ENCODE data around the gene FRMD5. TPM values are rescaled to one million over a fixed set of nuclear protein-coding genes. Genes with fewer than 3 reads are reported as not detected.

FRMD5 gene
- total RNA-seq, 6 experiments from 2014 or later: not detected

DNA sequence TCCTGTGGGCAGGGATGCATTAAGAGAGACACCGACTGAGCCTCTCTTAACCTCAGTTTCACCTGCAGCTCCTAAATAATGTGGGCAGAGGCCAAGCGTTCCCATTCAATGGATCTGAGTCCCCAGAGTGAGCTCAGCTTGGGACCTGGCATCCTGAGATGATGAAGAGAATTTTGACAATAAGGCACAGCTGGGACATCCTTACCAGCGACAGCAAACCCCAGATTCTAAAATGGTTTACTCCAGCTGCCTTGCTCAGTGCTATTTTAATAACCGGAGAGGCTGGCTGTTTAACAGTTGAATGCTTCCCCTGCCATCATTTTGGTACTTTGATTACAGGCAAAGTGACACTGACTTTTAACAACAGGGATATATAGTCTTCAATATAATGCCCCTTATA is 244.5 kb downstream of the FRMD5 start:
- 80% methylated on average over 3 of the region's 4 CpGs for WGBS (ENCODE audit: insufficient coverage, low coverage, low lambda C conversion rate, missing lambda C conversion rate)
- ATAC-seq: no peak
- Histone ChIP-seq H3K9me3 (no peaks in the 10 kb centered on the region), H3K36me3 (no peaks in the 10 kb centered on the region), H3K27ac (no peak overlapping the region), H3K4me3 (no peak overlapping the region), H3K27me3 (no peaks in the 10 kb centered on the region), H3K4me1 (no peaks in the 10 kb centered on the region)
- TF ChIP-seq, protein P1, sequence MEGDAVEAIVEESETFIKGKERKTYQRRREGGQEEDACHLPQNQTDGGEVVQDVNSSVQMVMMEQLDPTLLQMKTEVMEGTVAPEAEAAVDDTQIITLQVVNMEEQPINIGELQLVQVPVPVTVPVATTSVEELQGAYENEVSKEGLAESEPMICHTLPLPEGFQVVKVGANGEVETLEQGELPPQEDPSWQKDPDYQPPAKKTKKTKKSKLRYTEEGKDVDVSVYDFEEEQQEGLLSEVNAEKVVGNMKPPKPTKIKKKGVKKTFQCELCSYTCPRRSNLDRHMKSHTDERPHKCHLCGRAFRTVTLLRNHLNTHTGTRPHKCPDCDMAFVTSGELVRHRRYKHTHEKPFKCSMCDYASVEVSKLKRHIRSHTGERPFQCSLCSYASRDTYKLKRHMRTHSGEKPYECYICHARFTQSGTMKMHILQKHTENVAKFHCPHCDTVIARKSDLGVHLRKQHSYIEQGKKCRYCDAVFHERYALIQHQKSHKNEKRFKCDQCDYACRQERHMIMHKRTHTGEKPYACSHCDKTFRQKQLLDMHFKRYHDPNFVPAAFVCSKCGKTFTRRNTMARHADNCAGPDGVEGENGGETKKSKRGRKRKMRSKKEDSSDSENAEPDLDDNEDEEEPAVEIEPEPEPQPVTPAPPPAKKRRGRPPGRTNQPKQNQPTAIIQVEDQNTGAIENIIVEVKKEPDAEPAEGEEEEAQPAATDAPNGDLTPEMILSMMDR (IDR thresholded peaks at IDR 0.05): no peak
- TF ChIP-seq POLR2A (IDR thresholded peaks at IDR 0.05): no peak
- intact Hi-C loops (cut with DNase I): no loop called here
- no peak for DNase-seq

DNA sequence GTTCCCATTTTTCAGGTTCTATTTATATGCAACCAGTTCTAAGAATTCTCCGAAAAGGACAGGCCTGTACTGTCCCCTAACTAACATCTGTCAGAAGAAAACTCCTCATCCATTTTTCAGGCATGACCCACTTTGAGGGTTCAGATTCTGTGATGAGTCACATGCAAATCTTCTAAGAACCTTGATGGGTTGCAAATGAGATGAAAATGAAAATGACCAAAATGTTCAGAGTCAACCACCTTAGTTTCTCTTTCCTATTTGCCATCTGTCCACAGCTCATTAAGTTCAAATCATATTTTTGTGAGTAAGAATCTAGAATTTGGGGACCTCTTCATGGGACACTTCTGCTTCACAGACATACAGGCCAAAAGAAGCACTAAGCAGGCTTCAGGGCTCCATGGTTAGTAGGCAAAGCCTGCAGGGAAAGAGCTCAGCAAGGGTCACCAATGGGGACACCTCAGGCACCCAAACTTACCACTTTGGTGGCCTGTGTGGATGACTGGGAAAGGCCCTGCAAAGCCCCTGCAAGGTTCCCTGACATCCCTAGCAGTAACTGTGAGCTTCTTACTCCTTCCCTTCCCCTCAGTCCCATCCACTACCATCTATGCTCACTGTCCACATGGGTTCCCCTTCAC is 246.3 kb downstream of the FRMD5 start:
- no peak for ATAC-seq
- WGBS (ENCODE audit: insufficient coverage, low coverage, low lambda C conversion rate, missing lambda C conversion rate): 79% methylated on average over 1 of the region's 1 CpG

DNA sequence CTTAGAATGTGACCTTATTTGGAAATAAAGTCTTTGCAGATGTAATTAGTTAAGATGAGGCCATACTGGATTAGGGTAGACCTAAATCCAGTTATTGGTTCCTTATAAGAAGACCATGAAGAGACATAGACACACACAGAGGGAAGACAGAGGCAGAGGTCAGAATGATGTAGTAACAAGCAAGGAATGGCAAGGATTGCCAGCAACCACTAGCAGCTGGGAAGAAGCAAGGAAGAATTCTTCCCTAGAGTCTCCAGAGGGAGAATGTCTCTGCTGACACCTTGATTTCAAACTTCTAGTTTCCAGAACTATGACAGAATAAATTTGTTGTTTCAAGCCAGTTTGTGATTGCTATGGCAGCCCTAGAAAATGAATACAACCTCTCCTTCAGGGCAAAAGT is 251.6 kb downstream of the FRMD5 start:
- Histone ChIP-seq H3K27ac (no peak overlapping the region), H3K4me3 (no peak overlapping the region), H3K27me3 (no peaks in the 10 kb centered on the region), H3K9me3 (no peaks in the 10 kb centered on the region), H3K36me3 (no peaks in the 10 kb centered on the region), H3K4me1 (no peaks in the 10 kb centered on the region)
- ATAC-seq (no peak), DNase-seq (no peak)
- no peak for TF ChIP-seq POLR2A (IDR thresholded peaks at IDR 0.05)
- TF ChIP-seq, protein P1 (IDR thresholded peaks at IDR 0.05): no peak
- intact Hi-C loops (cut with DNase I): no loop called here

More for the DNA sequence above, 246.3 kb downstream of the FRMD5 start:
- H3K27me3 ChIP-seq: no peaks in the 10 kb centered on the region
- intact Hi-C loops (cut with DNase I): no loop called here
- H3K4me3 ChIP-seq: no peak overlapping the region
- TF ChIP-seq, protein P1 (IDR thresholded peaks at IDR 0.05): no peak
- no peak for TF ChIP-seq POLR2A (IDR thresholded peaks at IDR 0.05)
- no peaks in the 10 kb centered on the region for H3K9me3 ChIP-seq
- DNase-seq: no peak
- H3K27ac ChIP-seq: no peak overlapping the region
- no peaks in the 10 kb centered on the region for H3K36me3 ChIP-seq
- no peaks in the 10 kb centered on the region for H3K4me1 ChIP-seq

DNA sequence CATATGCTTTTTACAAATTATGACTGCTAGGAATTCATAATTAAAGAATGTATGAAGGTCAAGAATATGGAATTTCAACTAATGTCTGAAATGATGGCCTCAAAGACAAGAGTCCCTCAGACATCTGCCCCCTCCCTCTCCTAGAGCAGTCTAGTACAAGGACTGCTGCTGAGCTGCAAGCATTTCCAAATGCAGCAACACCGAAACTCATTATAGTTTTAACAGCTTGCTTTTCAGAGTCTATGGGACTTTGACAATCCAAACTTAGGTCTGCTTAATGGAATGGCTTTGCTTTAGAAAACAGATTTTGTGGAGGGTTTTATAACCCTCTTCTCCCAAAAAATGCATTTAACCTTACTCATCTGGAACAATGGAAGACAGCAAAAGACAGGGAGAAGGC is 252.9 kb downstream of the FRMD5 start:
- Histone ChIP-seq H3K36me3 (no peaks in the 10 kb centered on the region), H3K27me3 (no peaks in the 10 kb centered on the region), H3K9me3 (no peaks in the 10 kb centered on the region), H3K4me1 (no peaks in the 10 kb centered on the region), H3K4me3 (no peak overlapping the region), H3K27ac (no peak overlapping the region)
- DNase-seq: no peak
- 83% methylated on average over 1 of the region's 1 CpG for WGBS (ENCODE audit: insufficient coverage, low coverage, low lambda C conversion rate, missing lambda C conversion rate)
- TF ChIP-seq POLR2A (IDR thresholded peaks at IDR 0.05): no peak
- TF ChIP-seq, protein P1 (IDR thresholded peaks at IDR 0.05): no peak
- intact Hi-C loops (cut with DNase I): no loop called here
- ATAC-seq: no peak

DNA sequence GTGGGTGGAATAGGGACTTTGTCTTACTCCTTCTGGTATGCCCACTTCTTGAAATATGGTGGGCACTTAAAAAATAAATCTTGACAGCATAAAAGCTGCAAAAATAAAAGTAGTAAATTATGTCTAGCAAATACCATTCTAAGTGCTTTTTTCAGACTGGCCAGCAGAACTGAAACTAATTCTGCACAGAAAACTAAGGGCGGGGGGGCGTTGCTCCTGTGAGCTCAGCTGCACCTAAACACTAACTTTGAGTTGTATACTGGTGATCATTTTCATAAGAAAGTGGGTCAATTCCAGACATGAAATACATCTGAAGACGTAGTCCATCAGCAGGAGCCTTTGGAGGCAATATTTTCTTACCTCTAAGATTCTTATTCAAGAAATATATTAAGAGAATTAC is 253.5 kb downstream of the FRMD5 start:
- Histone ChIP-seq H3K36me3 (no peaks in the 10 kb centered on the region), H3K4me3 (no peak overlapping the region), H3K9me3 (no peaks in the 10 kb centered on the region), H3K27ac (no peak overlapping the region), H3K27me3 (no peaks in the 10 kb centered on the region), H3K4me1 (no peaks in the 10 kb centered on the region)
- no peak for ATAC-seq
- TF ChIP-seq POLR2A (IDR thresholded peaks at IDR 0.05): no peak
- TF ChIP-seq, protein P1 (IDR thresholded peaks at IDR 0.05): no peak
- WGBS (ENCODE audit: insufficient coverage, low coverage, low lambda C conversion rate, missing lambda C conversion rate): 47% methylated on average over 3 of the region's 3 CpGs
- intact Hi-C loops (cut with DNase I): no loop called here
- DNase-seq: no peak
